GM12892 (cell line): ENCODE results near the gene OR6C68.

Experiments used
- POLR2A ChIP-seq: IDR thresholded peaks from 2 replicates; pipeline ENCODE4 v1.6.1; 2011; ENCODE audit warnings: low read depth, low read length, control low read depth
- POLR2AphosphoS5 ChIP-seq: IDR thresholded peaks from 2 replicates; pipeline ENCODE4 v1.6.1; 2011; ENCODE audit warnings: low read depth, low read length, control low read depth
- TAF1 ChIP-seq: IDR thresholded peaks from 2 replicates; pipeline ENCODE4 v1.6.1; 2011; ENCODE audit warnings: low read depth, mild to moderate bottlenecking, control low read depth, low read length, borderline replicate concordance

GRCh38 chr12:55492078-55492477, at the start of gene OR6C68:
- TF ChIP-seq TAF1 (no peak), POLR2AphosphoS5 (no peak), POLR2A (no peak)
